ENCODE results near the gene AGBL1. TPM values are rescaled to one million over a fixed set of nuclear protein-coding genes. Genes with fewer than 3 reads are reported as not detected.

Gene AGBL1
- total RNA-seq, 4 donors from 2014 or later: 0.32 to 0.40 TPM; not detected in 2

- H3K4me1 ChIP-seq: no peaks in the 10 kb centered on the region
- no peak for DNase-seq
- H3K4me3 ChIP-seq: no peak overlapping the region
- H3K9me3 ChIP-seq: no peaks in the 10 kb centered on the region
- intact Hi-C loops (cut with DNase I; ENCODE audit: low total_unique reads): no loop called here
- TF ChIP-seq CTCF (IDR thresholded peaks at IDR 0.05) (no peak), POLR2A (IDR thresholded peaks at IDR 0.05) (no peak), EP300 (IDR thresholded peaks at IDR 0.05; ENCODE audit: low read depth) (no peak)
- no peak overlapping the region for H3K27ac ChIP-seq
- WGBS, 2 donors (ENCODE audit: low coverage in 1 of 2): 78 to 86% methylated on average over 5 to 6 of the region's 9 CpGs
- H3K27me3 ChIP-seq: no peaks in the 10 kb centered on the region
- H3K36me3 ChIP-seq: no peaks in the 10 kb centered on the region
- in situ Hi-C loops (cut with MboI; ENCODE audit: low pct_ligation_motif_present in 1 of 4, low pct_unique_long_range_greater_than_20kb in 1 of 4, low sequenced_read_pairs in 3 of 4): loop anchor here in 1 of 4 donors (25.0 kb wide), 1 partner anchor 517 kb away; no protein-coding TSS in a partner anchor
Measured at GRCh38 chr15:86570738-86571137, 491.1 kb downstream of the AGBL1 start.

- in situ Hi-C loops (cut with MboI; ENCODE audit: low pct_ligation_motif_present in 1 of 4, low pct_unique_long_range_greater_than_20kb in 1 of 4, low sequenced_read_pairs in 3 of 4) (loop anchor here in 1 of 4 donors (25.0 kb wide), 1 partner anchor 515 kb away; no protein-coding TSS in a partner anchor), intact Hi-C loops (cut with DNase I; ENCODE audit: low total_unique reads) (no loop called here)
- no peak overlapping the region for H3K4me3 ChIP-seq
- H3K4me1 ChIP-seq: no peaks in the 10 kb centered on the region
- H3K27me3 ChIP-seq: no peaks in the 10 kb centered on the region
- no peak overlapping the region for H3K27ac ChIP-seq
- no peaks in the 10 kb centered on the region for H3K36me3 ChIP-seq
- peaks cover 0 to 4% of the 10 kb centered on the region in 2 donors for H3K9me3 ChIP-seq
- TF ChIP-seq CTCF (IDR thresholded peaks at IDR 0.05) (no peak), POLR2A (IDR thresholded peaks at IDR 0.05) (no peak), EP300 (IDR thresholded peaks at IDR 0.05; ENCODE audit: low read depth) (no peak), POLR2AphosphoS5 (IDR thresholded peaks at IDR 0.05) (no peak)
- no peak for DNase-seq
- WGBS, 2 donors (ENCODE audit: low coverage in 1 of 2): 70% methylated on average over 11 of the region's 11 CpGs; no CpG with 5 or more reads in 1 of the 2 donors
Measured at GRCh38 chr15:86571873-86572272, 492.2 kb downstream of the AGBL1 start.

GRCh38 chr15:86572368-86572841, 492.7 kb downstream of the AGBL1 start:
- H3K4me3 ChIP-seq: no peak overlapping the region
- in situ Hi-C loops (cut with MboI; ENCODE audit: low pct_ligation_motif_present in 1 of 4, low pct_unique_long_range_greater_than_20kb in 1 of 4, low sequenced_read_pairs in 3 of 4) (loop anchor here in 1 of 4 donors (25.0 kb wide), 1 partner anchor 515 kb away; no protein-coding TSS in a partner anchor), intact Hi-C loops (cut with DNase I; ENCODE audit: low total_unique reads) (no loop called here)
- no peak overlapping the region for H3K27ac ChIP-seq
- no peaks in the 10 kb centered on the region for H3K27me3 ChIP-seq
- H3K9me3 ChIP-seq: peaks cover 0 to 4% of the 10 kb centered on the region in 2 donors
- 78% methylated on average over 13 of the region's 21 CpGs; no CpG with 5 or more reads in 1 of the 2 donors for WGBS, 2 donors (ENCODE audit: low coverage in 1 of 2)
- H3K4me1 ChIP-seq: no peaks in the 10 kb centered on the region
- H3K36me3 ChIP-seq: no peaks in the 10 kb centered on the region
- TF ChIP-seq POLR2AphosphoS5 (IDR thresholded peaks at IDR 0.05): no peak
- no peak for TF ChIP-seq EP300 (IDR thresholded peaks at IDR 0.05; ENCODE audit: low read depth)
- no peak for TF ChIP-seq CTCF (IDR thresholded peaks at IDR 0.05)
- no peak for TF ChIP-seq POLR2A (IDR thresholded peaks at IDR 0.05)
- no peak for DNase-seq

GRCh38 chr15:86573476-86573875, 493.8 kb downstream of the AGBL1 start:
- Histone ChIP-seq H3K4me3 (no peak overlapping the region), H3K27ac (no peak overlapping the region), H3K4me1 (no peaks in the 10 kb centered on the region), H3K27me3 (no peaks in the 10 kb centered on the region), H3K36me3 (no peaks in the 10 kb centered on the region), H3K9me3 (peaks cover 0 to 4% of the 10 kb centered on the region in 2 donors)
- in situ Hi-C loops (cut with MboI; ENCODE audit: low pct_ligation_motif_present in 1 of 4, low pct_unique_long_range_greater_than_20kb in 1 of 4, low sequenced_read_pairs in 3 of 4): loop anchor here in 1 of 4 donors (25.0 kb wide), 1 partner anchor 514 kb away; no protein-coding TSS in a partner anchor
- no peak for DNase-seq
- intact Hi-C loops (cut with DNase I; ENCODE audit: low total_unique reads): no loop called here
- no peak for TF ChIP-seq POLR2A (IDR thresholded peaks at IDR 0.05)
- no peak for TF ChIP-seq EP300 (IDR thresholded peaks at IDR 0.05; ENCODE audit: low read depth)
- no peak for TF ChIP-seq CTCF (IDR thresholded peaks at IDR 0.05)
- TF ChIP-seq POLR2AphosphoS5 (IDR thresholded peaks at IDR 0.05): no peak
- WGBS, 2 donors (ENCODE audit: low coverage in 1 of 2): 71 to 78% methylated on average over 3 of the region's 3 CpGs

Data from transverse colon (tissue), 4 donors.